HCT116 (cell line): ENCODE data around the gene ADAMTS4.

ENCODE experiments used
- CBX3 ChIP-seq: IDR thresholded peaks from 2 replicates; pipeline ENCODE4 v1.6.1; 2012; ENCODE audit warnings: low read depth
- CEBPB ChIP-seq: IDR thresholded peaks from 2 replicates; pipeline ENCODE4 v1.6.1; 2012; ENCODE audit warnings: low read depth
- CTCF ChIP-seq, 3 experiments: fragments of 200-600 bp in 1 of 3; sonication (generic) in 1 of 3; IDR thresholded peaks in 2 of 3; conservative IDR thresholded peaks in 1 of 3; 2 replicates each; pipeline ENCODE4 v1.5.1; 2012 to 2017; ENCODE audit warnings: low read depth in 2 of 3, low read length in 2 of 3, antibody characterized with exemption in 1 of 3, borderline replicate concordance in 1 of 3, control low read depth in 1 of 3, mild to moderate bottlenecking in 1 of 3, mixed read lengths in 1 of 3, mixed run types in 1 of 3, moderate library complexity in 1 of 3; ENCODE audit not compliant: insufficient read depth in 1 of 3
- EZH2 ChIP-seq: fragments of 200-600 bp; sonication (generic); IDR thresholded peaks from 2 replicates; pipeline ENCODE4 v1.6.1; 2017; ENCODE audit warnings: antibody characterized with exemption, mixed run types
- EZH2phosphoT487 ChIP-seq: fragments of 200-600 bp; IDR thresholded peaks from 2 replicates; pipeline ENCODE4 v1.6.1; 2018; ENCODE audit warnings: antibody characterized with exemption, borderline replicate concordance
- POLR2A ChIP-seq: IDR thresholded peaks from 2 replicates; pipeline ENCODE4 v1.7.0; 2011; ENCODE audit warnings: borderline replicate concordance; ENCODE audit not compliant: insufficient read depth, insufficient read length; ENCODE audit errors: extremely low read depth
- POLR2AphosphoS5 ChIP-seq: IDR thresholded peaks from 2 replicates; pipeline ENCODE4 v1.6.1; 2011; ENCODE audit warnings: mild to moderate bottlenecking, low read depth, low read length, moderate library complexity
- YY1 ChIP-seq: IDR thresholded peaks from 2 replicates; pipeline ENCODE4 v1.6.1; 2011; ENCODE audit warnings: low read length, low read depth, moderate library complexity, mild to moderate bottlenecking; ENCODE audit not compliant: insufficient replicate concordance; ENCODE audit errors: extremely low read depth
- ZBTB33 ChIP-seq: IDR thresholded peaks from 2 replicates; pipeline ENCODE4 v1.6.1; 2011; ENCODE audit warnings: mild to moderate bottlenecking, low read length, moderate library complexity; ENCODE audit not compliant: insufficient replicate concordance; ENCODE audit errors: extremely low read depth
- TF ChIP-seq, protein P1 (sequence below): IDR thresholded peaks from 2 replicates; pipeline ENCODE4 v1.6.1; 2012

DNA sequence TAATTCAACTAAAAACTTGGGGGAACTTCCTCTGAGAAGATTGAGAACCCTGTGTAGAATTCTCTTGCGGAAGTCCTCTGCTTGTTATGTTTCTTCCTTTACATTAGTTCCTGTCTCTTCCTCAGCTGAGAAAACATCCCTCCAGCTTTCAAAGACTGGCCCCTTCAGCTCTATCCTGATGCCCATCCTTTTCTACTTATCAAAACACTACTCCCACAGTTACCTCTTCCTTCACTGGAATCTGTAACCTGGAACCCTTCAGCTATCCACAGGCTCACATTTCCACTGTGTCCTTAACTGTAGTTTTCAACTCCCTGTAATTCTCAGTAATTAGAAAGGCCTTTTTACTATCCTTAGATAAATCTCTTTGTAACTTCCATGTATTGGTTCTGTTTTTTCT, 60.4 kb downstream of the ADAMTS4 start:
- no peak for TF ChIP-seq EZH2
- TF ChIP-seq CTCF (IDR thresholded peaks at IDR 0.05 in 2 of 3, conservative IDR thresholded peaks at IDR 0.05 in 1 of 3; ENCODE audit: borderline replicate concordance in 1 of 3, insufficient read depth in 1 of 3, low read depth in 2 of 3, low read length in 2 of 3), result no peak
- TF ChIP-seq CBX3, result no peak
- TF ChIP-seq YY1, result no peak
- TF ChIP-seq CEBPB, result no peak
- no peak for TF ChIP-seq POLR2A
- TF ChIP-seq POLR2AphosphoS5, result no peak
- no peak for TF ChIP-seq ZBTB33
- no peak for TF ChIP-seq EZH2phosphoT487
- TF ChIP-seq, protein P1, sequence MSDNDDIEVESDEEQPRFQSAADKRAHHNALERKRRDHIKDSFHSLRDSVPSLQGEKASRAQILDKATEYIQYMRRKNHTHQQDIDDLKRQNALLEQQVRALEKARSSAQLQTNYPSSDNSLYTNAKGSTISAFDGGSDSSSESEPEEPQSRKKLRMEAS, result no peak
